Right renal cortex interstitium (tissue), 3 donors: ENCODE results near the gene AKT1. TPM values are rescaled to one million over a fixed set of nuclear protein-coding genes. Genes with fewer than 3 reads are reported as not detected.

Experiments
- DNase-seq, 3 donors: peaks; one replicate each; pipeline ENCODE4 v3.0.0-alpha.2; 2013; ENCODE audit warnings: low read depth in 3 of 3, low spot score in 2 of 3
- polyA plus RNA-seq, 3 donors: library from polyadenylated mRNA; unstranded; fragments of 120-200 nt; gene quantifications; one replicate each; pipeline ENCODE4 v1.2.1, GENCODE V29; 2013; ENCODE audit not compliant: insufficient read length in 3 of 3

Gene AKT1
- polyA plus RNA-seq, 3 donors = 103 to 107 (median 105) TPM

- no peak for DNase-seq
Measured at GRCh38 chr14:104726600-104727451, 68.7 kb downstream of the AKT1 start.

- no peak for DNase-seq
Measured at GRCh38 chr14:104725772-104726548, 69.6 kb downstream of the AKT1 start.

GRCh38 chr14:104724981-104725771, 70.4 kb downstream of the AKT1 start:
- DNase-seq = no peak

GRCh38 chr14:104724407-104724980, 71.1 kb downstream of the AKT1 start:
- DNase-seq = no peak

GRCh38 chr14:104723651-104724406, 71.7 kb downstream of the AKT1 start, which contains the start of gene ADSS1:
Gene ADSS1, plus strand, starts transcription at chr14:104724229. Its CDS starts 42 bp downstream, at chr14:104724271.
- no peak for DNase-seq

- no peak for DNase-seq
Measured at GRCh38 chr14:104722938-104723650, 72.5 kb downstream of the AKT1 start.

GRCh38 chr14:104721505-104722431, 73.8 kb downstream of the AKT1 start:
- DNase-seq = no peak

Other genes with a start within 250 kb of the AKT1 start
- under 1 TPM in 2 of 3 donors, not detected in 1; 0.07 to 0.11 TPM for gene C14orf180, start 216.0 kb downstream of the AKT1 start, polyA plus RNA-seq
- 1 to 10 TPM in 1 of 3 donors, under 1 TPM in 2; 0.80 to 1.2 (median 0.80) TPM for gene TMEM179, start 191.0 kb downstream of the AKT1 start, polyA plus RNA-seq
- 10 to 100 TPM; 34.1 to 38.1 (median 34.6) TPM for gene INF2, start 106.1 kb downstream of the AKT1 start, polyA plus RNA-seq
- 10 to 100 TPM; 12.6 to 15.1 (median 14.1) TPM for gene ADSS1, start 71.5 kb downstream of the AKT1 start, polyA plus RNA-seq
- gene SIVA1, start 42.6 kb downstream of the AKT1 start, polyA plus RNA-seq = 10 to 100 TPM; 45.3 to 63.5 (median 54.5) TPM
- gene ZBTB42, start 5.4 kb upstream of the AKT1 start, polyA plus RNA-seq = 1 to 10 TPM; 3.8 to 4.4 (median 3.8) TPM
- gene CEP170B, start 69.5 kb upstream of the AKT1 start, polyA plus RNA-seq = 1 to 10 TPM; 8.1 to 9.8 (median 9.5) TPM
- gene PLD4, start 129.1 kb upstream of the AKT1 start, polyA plus RNA-seq = 1 to 10 TPM; 2.6 to 3.2 (median 3.2) TPM
- 1 to 10 TPM; 1.4 to 2.2 (median 2.0) TPM for gene AHNAK2, start 182.6 kb upstream of the AKT1 start, polyA plus RNA-seq
- 10 to 100 TPM; 22.0 to 22.3 (median 22.0) TPM for gene CLBA1, start 190.0 kb upstream of the AKT1 start, polyA plus RNA-seq
- 10 to 100 TPM; 17.4 to 19.3 (median 18.7) TPM for gene CDCA4, start 225.3 kb upstream of the AKT1 start, polyA plus RNA-seq